ENCODE measurements around the gene DOCK9.

DOCK9 gene

DNA sequence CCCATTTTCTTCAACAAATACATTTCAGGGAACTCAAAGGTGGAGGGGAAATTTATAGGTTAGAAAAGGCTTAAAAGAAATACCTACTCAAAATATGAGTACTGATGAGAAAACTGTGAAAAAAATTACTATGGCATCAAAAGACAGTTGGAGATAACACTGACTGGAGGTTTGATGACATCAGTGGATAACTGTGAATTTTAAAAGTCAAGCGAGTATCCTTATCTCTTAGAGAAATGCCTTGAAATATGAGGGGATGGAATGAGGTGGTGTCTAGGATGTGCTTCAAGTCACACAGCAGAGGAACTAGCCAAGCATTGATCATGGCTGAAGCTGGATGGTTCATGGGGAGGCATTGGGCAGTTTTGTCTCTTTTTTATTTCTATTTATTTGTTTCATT, 198.2 kb downstream of the DOCK9 start:
- no peak for DNase-seq

DNA sequence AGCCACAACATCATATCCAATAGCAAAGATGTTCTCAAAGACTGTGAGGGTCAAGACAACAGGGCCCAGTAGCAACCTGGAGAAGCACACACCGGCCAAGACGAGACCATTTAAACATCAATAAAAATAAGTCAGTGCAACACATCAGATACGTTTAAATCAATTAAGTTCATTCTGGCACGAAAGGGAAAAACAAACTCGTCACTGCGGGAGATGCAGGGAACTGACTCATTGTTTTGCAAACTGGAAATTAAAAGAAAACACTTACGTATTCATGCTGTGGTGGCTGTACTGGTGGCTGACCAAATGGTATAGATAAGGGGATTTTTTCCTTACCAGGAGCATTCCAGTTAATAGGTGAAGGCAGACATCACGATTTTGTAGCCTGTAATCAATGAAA, 199.1 kb downstream of the DOCK9 start:
- Histone ChIP-seq H3K27me3 (replicated peaks; ENCODE audit: insufficient read depth, low read length) (no peaks in the 10 kb centered on the region), H3F3A (ENCODE audit: insufficient read depth, low read length) (no peaks in the 10 kb centered on the region), H3K4me3 (ENCODE audit: low read length) (no peak overlapping the region), H3K27ac (ENCODE audit: low read length) (no peak overlapping the region), H3K9me2 (replicated peaks; ENCODE audit: insufficient read depth, low read length) (no peaks in the 10 kb centered on the region), H4K20me1 (ENCODE audit: insufficient read depth, low read length) (no peaks in the 10 kb centered on the region), H3K9ac (ENCODE audit: low read length) (no peak overlapping the region), H2AFZ (ENCODE audit: low read length) (no peak overlapping the region), H3K4me1 (ENCODE audit: low read length) (no peaks in the 10 kb centered on the region), H3K79me2 (ENCODE audit: low read length) (no peaks in the 10 kb centered on the region), H3K4me2 (ENCODE audit: low read depth, low read length) (no peak overlapping the region), H3K9me3 (replicated peaks; ENCODE audit: insufficient read depth, low read length) (no peaks in the 10 kb centered on the region), H3K36me3 (replicated peaks; ENCODE audit: insufficient read depth, low read length) (no peaks in the 10 kb centered on the region)
- DNase-seq = no peak
- no peak for TF ChIP-seq EZH2phosphoT487 (IDR thresholded peaks at IDR 0.05; ENCODE audit: low read length)
- TF ChIP-seq EZH2 (optimal IDR thresholded peaks at IDR 0.05; ENCODE audit: low read depth, low read length) = no peak
- TF ChIP-seq CTCF (IDR thresholded peaks at IDR 0.05; ENCODE audit: low read length) = no peak

More for the DNA sequence above, 198.2 kb downstream of the DOCK9 start:
- no peak overlapping the region for H3K4me2 ChIP-seq (ENCODE audit: low read depth, low read length)
- H3K36me3 ChIP-seq (replicated peaks; ENCODE audit: insufficient read depth, low read length) = no peaks in the 10 kb centered on the region
- H2AFZ ChIP-seq (ENCODE audit: low read length) = no peak overlapping the region
- H3K4me3 ChIP-seq (ENCODE audit: low read length) = no peak overlapping the region
- H4K20me1 ChIP-seq (ENCODE audit: insufficient read depth, low read length) = no peaks in the 10 kb centered on the region
- no peaks in the 10 kb centered on the region for H3K9me3 ChIP-seq (replicated peaks; ENCODE audit: insufficient read depth, low read length)
- H3K9me2 ChIP-seq (replicated peaks; ENCODE audit: insufficient read depth, low read length) = no peaks in the 10 kb centered on the region
- H3K27ac ChIP-seq (ENCODE audit: low read length) = no peak overlapping the region
- H3K4me1 ChIP-seq (ENCODE audit: low read length) = no peaks in the 10 kb centered on the region
- H3K79me2 ChIP-seq (ENCODE audit: low read length) = no peaks in the 10 kb centered on the region
- no peaks in the 10 kb centered on the region for H3F3A ChIP-seq (ENCODE audit: insufficient read depth, low read length)
- no peak for TF ChIP-seq EZH2 (optimal IDR thresholded peaks at IDR 0.05; ENCODE audit: low read depth, low read length)
- no peak for TF ChIP-seq EZH2phosphoT487 (IDR thresholded peaks at IDR 0.05; ENCODE audit: low read length)
- no peak for TF ChIP-seq CTCF (IDR thresholded peaks at IDR 0.05; ENCODE audit: low read length)
- H3K9ac ChIP-seq (ENCODE audit: low read length) = no peak overlapping the region
- H3K27me3 ChIP-seq (replicated peaks; ENCODE audit: insufficient read depth, low read length) = no peaks in the 10 kb centered on the region

DNA sequence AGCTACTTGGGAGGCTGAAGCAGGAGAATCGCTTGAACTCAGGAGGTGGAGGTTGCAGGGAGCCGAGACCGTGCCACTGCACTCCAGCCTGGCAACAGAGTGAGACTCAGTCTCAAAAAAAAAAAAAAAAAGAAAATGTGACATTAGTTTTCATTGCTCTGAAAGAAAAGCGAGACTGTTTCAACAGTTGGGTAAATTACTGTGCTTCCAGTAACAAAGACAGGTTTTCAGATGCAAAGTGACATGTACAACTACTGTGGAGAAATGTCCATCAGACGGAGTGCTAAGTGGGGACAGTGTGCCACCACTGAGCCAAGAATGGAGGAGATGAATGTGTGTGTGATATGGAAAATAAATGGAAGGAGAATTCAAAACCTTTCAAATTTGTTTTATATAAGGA, 201.2 kb downstream of the DOCK9 start:
- Histone ChIP-seq H3K79me2 (ENCODE audit: low read length) (no peaks in the 10 kb centered on the region), H3K4me3 (ENCODE audit: low read length) (no peak overlapping the region), H3K27me3 (replicated peaks; ENCODE audit: insufficient read depth, low read length) (no peaks in the 10 kb centered on the region), H3F3A (ENCODE audit: insufficient read depth, low read length) (no peaks in the 10 kb centered on the region), H3K27ac (ENCODE audit: low read length) (no peak overlapping the region), H4K20me1 (ENCODE audit: insufficient read depth, low read length) (no peaks in the 10 kb centered on the region), H3K4me2 (ENCODE audit: low read depth, low read length) (no peak overlapping the region), H2AFZ (ENCODE audit: low read length) (no peak overlapping the region), H3K9me2 (replicated peaks; ENCODE audit: insufficient read depth, low read length) (no peaks in the 10 kb centered on the region), H3K36me3 (replicated peaks; ENCODE audit: insufficient read depth, low read length) (no peaks in the 10 kb centered on the region), H3K9me3 (replicated peaks; ENCODE audit: insufficient read depth, low read length) (no peaks in the 10 kb centered on the region), H3K9ac (ENCODE audit: low read length) (no peak overlapping the region), H3K4me1 (ENCODE audit: low read length) (no peaks in the 10 kb centered on the region)
- no peak for DNase-seq
- TF ChIP-seq EZH2 (optimal IDR thresholded peaks at IDR 0.05; ENCODE audit: low read depth, low read length) = no peak
- no peak for TF ChIP-seq CTCF (IDR thresholded peaks at IDR 0.05; ENCODE audit: low read length)
- no peak for TF ChIP-seq EZH2phosphoT487 (IDR thresholded peaks at IDR 0.05; ENCODE audit: low read length)
